Hematopoietic multipotent progenitor cell treated with erythropoietin and hydrocortisone succinate and interleukin-3 and kit ligand, for 8 days (in vitro differentiated cells): Measurements from ENCODE around the gene FBLN7.
"Not testable (repeated sequence)": the region's sequence is repeated elsewhere in the genome, so short reads cannot be mapped to it uniquely, and the experiment has no call there.

Experiments
- DNase-seq: peaks from one replicate; pipeline ENCODE4 v3.0.0-alpha.2; 2015

The FBLN7 gene, protein sequence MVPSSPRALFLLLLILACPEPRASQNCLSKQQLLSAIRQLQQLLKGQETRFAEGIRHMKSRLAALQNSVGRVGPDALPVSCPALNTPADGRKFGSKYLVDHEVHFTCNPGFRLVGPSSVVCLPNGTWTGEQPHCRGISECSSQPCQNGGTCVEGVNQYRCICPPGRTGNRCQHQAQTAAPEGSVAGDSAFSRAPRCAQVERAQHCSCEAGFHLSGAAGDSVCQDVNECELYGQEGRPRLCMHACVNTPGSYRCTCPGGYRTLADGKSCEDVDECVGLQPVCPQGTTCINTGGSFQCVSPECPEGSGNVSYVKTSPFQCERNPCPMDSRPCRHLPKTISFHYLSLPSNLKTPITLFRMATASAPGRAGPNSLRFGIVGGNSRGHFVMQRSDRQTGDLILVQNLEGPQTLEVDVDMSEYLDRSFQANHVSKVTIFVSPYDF

DNA sequence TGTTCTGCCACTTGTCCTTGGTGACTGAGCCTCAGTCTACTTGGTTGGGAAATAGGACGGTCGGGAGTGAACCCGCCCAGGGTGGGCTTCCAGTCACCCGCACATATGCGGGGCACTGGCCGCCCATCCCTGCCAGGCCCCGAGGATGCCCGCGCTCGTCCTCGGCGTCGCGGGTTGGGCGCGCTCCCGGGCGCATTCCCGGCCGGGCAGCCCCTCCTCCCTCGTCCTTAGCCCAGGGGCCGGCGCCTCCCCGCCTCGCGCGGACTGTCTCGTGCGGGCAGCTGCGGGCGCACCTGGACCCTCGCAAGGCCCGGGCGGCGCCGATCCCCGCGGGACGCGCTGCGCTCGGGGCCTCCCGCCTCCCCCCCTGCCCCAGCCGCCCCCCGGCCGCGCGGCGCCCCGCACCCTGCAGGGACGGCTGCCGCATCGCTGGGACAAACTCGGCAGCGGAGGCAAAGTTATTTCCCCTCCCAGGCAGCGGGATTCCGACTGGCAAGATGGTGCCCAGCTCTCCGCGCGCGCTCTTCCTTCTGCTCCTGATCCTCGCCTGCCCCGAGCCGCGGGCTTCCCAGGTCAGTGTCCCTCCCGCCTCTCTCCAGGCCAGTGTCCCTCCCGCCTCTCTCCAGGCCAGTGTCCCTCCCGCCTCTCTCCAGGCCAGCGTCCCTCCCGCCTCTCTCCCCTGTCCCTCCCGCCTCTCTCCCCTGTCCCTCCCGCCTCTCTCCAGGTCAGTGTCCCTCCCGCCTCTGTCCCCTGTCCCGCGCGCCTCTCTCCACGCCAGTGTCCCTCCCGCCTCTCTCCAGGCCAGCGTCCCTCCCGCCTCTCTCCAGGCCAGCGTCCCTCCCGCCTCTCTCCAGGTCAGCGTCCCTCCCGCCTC lies at the start of gene FBLN7:
Gene FBLN7, plus strand, starts transcription at position 227 of the 874 bp plus-strand sequence. Its CDS starts 271 bp downstream, at position 498.
- no peak for DNase-seq

DNA sequence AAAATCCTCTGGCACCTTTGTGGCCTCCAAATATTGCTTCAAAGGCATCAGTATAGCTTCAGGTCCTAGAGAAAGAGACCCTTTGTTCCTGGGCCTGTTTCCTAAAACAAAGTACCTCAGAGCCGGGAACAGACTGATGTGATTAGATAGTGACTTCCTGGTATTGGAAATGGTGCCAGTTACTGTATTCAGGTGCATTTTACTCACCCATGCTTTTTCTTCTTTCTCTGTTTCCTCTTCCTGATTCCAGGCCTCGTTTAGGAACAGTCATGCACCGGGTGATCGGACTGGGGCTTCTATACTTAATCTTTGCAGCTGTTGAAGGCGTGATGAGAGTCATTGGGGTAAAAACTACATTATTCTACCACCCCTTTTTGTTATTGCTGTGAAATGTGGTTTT lies 48.8 kb upstream of the FBLN7 start:
- no peak for DNase-seq

DNA sequence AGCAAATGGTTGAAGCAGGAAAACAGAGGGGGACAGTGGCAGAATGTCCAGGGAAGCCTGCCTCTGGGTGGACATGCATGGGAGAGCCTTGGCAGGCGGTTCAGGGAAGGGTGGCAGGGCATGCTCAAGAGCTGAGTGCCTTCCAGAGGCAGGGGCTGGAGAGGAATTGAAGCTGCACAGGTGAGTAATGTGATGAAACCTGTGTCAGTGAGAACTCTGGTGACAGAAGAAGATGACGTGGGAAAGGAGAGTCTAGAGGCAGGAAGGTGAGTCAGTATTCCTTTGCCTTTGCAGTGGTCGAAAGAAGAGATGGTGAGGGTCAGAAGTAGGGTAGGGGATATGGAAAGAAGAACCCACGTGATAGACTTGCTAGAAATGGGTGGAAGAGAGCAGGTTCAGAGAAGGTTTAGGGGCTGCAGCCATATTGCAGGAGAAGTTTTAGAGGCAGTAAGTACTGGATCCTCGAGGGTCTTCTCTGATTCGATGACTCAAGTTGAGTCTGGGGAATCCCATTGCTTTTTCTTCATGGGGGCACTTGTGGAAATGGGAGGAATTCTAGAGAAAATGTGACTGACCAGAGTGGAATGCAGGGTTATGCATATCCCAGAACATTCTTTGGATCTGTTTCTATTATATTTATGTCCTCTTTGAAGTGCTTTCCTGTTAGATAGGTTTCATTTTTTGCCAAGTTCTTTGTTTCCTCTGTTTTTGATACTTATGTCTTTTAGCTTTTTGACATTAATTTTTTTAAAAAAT lies 45.7 kb upstream of the FBLN7 start:
- no peak for DNase-seq

DNA sequence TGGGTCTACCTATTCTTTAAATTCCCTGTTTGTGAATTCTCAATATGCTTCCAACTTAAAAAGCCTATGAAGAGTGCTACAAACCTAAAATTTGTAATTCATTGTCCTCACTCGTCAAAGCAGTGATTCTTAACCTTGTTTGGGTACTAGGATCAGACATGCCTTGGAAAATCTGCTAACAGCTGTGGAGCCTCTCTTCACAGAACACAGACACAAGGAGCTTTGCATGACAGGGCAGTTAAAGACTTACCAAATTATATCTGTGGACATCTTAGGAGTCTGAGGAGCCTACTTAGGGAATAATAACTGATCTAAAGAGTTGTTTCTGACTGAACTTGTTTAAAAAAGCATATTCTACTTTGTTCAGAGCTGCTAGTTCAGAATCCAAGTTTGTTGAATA lies 45.0 kb upstream of the FBLN7 start:
- no peak for DNase-seq

DNA sequence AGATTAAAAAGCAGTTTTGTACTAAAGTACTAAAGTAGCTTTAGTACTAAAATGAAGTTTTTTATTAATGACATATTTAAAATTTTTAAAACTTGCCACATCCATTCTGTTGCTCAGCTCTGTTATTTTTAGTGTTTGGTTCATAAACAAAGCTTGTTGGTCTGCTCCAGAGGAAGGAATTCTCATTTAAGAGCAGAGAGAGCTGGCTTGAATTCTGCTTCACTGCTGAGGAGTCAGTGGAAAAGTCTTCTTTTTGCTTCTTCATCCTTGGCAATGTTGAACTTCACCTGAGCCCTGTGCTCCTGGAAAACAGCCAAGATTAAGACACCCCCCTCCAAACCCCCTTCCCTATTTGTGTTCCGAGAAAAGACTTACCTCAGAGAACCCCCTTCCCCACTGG lies 42.5 kb upstream of the FBLN7 start:
- DNase-seq: no peak

DNA sequence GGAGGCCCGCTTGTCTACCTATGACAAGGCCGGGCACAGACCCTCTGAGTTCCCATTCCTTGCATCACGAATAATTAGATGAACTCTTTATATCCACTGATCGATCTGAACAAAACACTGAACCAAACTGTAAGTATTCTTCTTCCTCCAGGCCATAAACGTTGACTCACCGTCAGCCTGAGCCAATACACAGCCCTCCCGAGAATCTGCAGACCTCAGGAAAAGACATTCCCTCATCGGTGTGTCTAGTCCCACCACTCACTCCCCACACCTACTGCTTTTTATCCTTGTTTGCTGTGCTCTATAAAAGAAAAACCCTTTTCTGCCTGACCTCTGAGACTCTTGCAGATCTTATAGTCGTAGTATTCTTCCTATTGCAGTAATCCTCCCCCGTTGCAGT lies 42.1 kb upstream of the FBLN7 start:
- DNase-seq: no peak

DNA sequence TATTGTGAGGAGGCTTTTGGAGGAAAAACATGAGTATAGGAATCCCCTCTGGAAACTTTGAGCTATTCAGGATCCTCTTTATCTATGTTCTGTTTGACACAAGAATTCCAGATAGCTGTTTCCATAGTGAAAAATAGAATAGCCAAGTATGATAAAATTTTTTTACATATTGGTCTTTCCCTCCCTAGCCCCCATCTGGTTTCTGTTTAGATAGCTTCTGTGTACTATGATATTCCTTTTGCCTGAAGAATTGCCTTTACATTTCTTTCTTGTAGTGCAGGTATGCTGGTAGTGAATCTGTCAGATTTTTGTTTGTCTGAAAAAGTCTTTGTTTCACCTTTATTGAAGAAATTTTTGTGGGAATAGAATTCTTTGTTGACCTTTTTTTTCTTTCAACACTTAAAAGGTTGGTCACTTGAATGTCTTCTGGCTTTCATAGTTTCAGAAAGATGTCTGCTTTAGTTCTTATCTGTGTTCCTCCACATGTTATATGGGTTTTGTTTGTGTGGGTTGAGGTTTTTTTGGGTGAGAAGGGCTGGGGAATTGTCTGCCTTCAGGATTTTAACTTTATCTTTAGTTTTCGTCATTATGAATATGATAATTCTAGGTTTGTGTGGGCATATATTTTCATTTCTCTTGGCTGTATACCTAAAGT lies 29.9 kb upstream of the FBLN7 start:
- peak; percentile 76 for DNase-seq

DNA sequence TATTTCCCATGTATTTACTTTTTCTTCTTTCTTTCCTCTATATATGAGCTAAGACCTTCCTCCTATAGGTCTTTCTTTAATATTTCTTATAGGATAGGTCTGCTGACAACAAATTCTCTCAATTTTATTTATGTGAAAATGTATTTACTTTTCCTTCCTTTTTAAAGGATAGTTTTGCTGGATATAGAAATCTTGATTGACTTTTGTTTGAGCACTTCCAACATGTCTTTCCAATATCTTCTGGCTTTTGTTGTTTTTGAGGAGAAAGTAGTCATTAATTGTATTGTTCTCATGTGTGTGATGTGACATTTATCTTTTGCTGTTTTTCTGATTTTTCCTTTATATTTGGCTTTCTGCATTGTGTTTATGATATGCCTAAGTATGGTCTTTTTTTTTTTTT lies 28.9 kb upstream of the FBLN7 start:
- no peak for DNase-seq

DNA sequence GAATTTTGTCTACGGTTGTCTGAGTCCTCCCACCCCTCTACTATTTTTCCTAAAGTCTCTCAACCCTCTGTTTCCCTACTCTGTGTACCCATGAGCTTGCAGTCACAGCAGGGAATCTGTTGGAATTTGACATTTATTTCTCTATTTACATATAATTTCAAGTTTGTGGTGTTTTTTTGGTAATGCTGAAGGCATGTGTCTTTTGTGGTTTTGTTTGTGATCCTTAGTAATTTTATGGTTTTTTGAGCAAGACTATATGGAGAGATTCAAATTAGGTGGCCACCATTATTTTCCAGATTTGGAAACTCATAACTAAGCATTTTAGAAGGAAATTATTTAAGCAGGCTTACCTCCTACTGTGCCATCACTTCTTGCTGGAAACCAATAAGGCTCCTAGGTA lies 27.2 kb upstream of the FBLN7 start:
- DNase-seq: no peak

DNA sequence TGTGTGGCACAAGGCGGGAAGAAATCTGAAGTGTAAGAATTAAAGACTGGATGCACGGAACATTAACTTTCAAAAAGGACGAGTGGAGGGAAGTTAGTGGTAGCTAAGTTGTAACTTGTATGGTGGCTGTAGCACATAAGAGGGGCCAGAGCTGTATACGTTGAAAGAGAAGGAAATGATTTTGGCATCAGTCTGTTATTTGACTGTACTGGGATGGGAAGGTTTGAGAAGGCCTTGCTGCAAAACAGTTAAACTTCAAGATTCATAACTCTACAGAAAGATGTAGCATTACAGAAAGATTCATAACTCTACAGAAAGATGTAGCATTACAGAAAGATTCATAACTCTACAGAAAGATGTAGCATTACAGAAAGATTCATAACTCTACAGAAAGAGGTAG lies 24.8 kb upstream of the FBLN7 start:
- DNase-seq: not testable (repeated sequence)

DNA sequence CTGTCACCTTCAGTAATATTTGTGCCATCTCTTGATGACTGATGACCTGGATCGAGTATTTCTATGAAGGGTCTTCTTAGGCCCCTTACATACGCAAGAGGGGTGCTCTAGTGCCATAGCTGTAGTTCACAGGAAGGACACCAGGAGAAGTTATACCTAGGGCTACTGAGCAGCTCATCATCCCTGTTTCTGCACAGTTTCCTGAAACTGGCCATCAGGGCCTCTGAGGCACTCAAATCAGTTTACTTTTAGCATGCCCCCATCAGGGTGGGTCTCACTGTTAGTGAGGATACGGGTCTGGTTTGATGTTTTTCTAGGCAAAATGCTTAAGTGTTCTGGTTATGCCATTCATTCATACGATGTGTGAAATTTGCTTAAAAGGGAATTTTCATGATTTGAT lies 20.0 kb upstream of the FBLN7 start:
- DNase-seq: no peak

DNA sequence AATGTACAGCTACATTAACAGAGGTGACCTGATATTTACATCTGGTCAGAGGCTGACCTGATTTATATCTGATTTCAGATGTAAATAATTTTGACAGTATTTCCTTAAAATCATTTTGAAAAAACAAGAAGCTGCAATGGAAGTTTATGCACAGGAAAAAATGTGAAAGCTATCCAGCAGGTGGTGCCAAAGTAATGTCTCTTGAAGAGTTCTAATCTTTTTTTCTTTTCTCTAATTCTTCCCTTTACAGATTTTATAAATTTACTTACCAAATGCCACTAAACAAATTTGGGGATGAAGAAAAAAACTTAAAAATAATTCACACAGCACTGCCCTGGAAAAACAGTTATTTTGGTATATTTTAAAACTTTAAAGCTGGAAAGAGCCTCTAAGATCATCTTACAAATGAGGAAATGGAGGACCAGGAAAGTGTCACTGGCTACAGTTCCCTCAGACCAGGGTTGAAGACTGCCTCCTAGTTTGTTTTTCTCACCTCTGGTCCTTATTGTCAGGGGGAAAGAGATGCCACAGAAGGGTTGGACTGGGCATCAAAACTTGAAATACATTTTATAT lies 16.4 kb upstream of the FBLN7 start:
- DNase-seq: peak; percentile 81

DNA sequence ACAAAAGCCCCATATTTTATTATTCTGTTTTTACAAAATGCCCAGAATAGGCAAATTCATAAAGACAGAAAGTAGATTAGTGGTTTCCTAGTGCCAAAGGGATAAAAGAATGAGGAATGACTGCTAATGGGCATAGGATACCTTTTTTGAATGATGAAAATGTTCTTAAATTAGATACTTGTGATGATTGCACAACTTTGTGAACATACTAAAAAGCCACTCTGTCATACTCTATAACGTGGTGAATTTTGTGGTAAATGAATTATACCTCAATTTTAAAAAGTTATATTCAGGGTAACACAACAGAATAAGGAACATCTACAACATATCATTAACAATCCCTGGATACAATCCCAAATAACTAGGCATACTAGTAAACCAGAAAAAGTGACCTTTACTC lies 9.1 kb upstream of the FBLN7 start:
- no peak for DNase-seq

DNA sequence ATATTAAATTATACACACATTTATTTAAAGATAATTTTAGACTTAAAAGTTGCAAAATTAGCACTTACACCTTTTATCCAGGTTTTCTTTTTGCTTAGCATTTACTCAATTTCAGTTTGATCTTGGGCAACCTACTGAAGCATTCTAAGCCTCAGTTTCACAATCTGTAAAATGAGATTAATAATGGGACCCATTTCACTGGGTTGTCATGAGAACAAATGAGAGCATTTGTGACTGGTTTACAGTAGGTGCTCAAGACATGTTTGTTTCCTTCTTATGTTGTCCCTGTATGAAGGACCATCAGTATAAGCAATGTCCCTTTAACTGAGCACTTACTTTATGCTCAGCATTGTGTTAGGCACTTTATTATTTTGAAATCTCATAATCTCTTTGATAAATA lies 4.8 kb upstream of the FBLN7 start:
- DNase-seq: no peak

DNA sequence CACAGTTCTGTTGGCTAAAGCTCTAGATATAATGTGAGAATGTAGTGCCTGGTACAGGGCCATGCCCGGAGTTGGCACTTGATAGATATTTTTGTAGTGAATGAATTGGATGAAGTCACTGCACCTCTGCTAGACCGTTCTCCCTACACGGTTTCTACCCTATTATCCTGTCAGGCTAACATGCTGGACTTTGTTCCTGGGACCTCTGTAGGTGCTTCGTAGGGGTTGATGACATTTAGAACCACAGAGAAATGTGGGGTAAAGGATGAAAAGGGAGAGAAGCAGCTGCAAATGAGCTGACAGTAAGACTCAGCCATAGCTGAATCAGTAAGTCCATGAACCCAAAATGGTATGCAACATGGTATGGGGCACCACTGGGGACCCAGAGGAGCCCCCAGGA lies 4.1 kb upstream of the FBLN7 start:
- DNase-seq: no peak

DNA sequence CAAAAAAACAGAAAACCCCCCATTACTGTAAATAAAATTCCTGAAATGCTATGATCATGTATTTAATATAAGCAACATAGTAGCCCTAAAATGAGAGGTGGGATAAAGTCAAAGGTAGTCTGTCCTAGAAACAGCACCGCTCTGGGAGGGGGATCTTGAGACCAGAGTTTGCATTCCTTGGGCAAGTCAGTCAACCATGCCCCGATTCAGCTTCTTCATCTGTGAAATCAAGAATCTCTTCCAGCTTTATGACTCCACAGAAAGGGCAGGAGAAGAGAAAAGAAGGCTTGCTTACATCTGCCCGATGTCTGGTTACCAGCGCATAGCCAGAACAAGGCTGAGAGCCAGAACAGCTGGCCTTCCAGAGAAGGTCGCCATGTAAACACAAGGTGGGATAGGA lies 2.1 kb upstream of the FBLN7 start:
- no peak for DNase-seq

DNA sequence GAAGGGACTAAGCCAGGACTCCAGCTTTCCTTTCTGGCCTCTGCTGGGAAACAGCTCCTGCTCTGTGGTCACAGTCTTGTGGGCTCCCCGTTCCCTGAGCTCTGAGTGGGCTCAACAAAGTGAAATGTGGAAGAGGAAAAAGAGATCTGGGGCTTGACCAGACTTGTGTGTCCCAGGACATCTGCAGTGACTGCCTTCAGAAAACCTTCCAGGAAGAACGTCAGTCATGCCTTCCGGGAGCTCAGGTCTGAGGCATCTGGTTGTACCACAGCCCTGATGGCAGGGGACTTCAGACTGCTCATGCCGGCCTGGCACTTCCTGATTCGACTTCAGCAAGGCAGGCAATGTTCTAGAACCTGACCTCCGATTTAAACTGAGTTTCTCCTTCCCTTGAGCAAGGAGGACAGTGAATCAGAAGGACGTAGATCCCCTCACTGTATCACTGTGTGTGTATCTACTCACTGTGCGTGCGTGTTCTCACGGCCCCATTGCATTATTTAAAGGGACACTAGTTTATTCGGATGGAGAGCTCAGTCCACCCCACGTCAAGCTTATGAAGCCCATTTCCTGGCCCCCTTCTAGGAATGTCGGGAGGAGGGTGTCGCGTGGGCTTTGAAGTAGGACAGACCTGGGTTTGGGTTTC lies 548 bp upstream of the FBLN7 start:
- DNase-seq: no peak

DNA sequence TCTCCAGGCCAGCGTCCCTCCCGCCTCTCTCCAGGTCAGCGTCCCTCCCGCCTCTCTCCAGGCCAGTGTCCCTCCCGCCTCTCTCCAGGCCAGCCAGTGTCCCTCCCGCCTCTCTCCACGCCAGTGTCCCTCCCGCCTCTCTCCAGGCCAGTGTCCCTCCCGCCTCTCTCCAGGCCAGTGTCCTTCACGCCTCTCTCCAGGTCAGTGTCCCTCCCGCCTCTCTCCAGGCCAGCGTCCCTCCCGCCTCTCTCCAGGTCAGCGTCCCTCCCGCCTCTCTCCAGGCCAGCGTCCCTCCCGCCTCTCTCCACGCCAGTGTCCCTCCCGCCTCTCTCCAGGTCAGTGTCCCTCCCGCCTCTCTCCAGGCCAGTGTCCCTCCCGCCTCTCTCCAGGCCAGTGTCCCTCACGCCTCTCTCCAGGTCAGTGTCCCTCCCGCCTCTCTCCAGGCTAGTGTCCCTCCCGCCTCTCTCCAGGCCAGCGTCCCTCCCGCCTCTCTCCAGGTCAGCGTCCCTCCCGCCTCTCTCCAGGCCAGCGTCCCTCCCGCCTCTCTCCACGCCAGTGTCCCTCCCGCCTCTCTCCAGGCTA lies 939 bp downstream of the FBLN7 start:
- DNase-seq: not testable (repeated sequence)

DNA sequence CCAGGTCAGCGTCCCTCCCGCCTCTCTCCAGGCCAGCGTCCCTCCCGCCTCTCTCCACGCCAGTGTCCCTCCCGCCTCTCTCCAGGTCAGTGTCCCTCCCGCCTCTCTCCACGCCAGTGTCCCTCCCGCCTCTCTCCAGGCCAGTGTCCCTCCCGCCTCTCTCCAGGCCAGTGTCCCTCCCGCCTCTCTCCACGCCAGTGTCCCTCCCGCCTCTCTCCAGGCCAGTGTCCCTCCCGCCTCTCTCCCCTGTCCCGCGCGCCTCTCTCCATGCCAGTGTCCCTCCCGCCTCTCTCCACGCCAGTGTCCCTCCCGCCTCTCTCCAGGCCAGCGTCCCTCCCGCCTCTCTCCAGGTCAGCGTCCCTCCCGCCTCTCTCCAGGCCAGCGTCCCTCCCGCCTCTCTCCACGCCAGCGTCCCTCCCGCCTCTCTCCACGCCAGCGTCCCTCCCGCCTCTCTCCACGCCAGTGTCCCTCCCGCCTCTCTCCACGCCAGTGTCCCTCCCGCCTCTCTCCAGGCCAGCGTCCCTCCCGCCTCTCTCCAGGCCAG lies 1.5 kb downstream of the FBLN7 start:
- DNase-seq: not testable (repeated sequence)

DNA sequence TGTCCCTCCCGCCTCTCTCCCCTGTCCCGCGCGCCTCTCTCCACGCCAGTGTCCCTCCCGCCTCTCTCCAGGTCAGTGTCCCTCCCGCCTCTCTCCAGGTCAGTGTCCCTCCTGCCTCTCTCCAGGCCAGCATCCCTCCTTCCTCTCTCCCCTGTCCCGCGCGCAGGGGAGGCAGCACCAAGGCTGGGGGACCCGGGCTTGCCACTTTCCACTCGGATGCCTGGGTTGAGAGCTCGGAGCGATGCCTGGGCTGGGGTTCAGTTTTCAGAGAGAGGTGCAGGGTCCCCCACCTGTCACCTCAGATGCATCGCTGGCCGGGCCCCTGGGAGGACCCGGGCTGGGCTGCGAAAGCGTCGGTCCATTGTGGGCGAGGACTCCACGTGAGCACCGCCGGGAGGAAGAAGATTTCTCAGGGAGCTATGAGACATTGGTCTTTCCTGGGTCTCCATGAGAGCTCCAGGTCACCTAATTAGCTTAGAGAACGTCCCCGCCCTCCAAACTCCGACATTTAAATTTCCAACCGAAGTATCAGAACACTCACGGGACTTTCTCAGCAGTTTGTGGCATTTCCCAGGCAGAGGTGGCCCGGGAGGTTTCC lies 2.1 kb downstream of the FBLN7 start:
- DNase-seq: no peak
